Measurements from ENCODE around the gene GOT1.

The GOT1 gene

GRCh38 chr10:99430451-99431189 lies at the start of gene GOT1:
TSS of gene GOT1 (minus strand) at chr10:99430624. CDS start at chr10:99430565, 59 bp downstream.
- no peak for TF ChIP-seq CTCF (conservative IDR thresholded peaks at IDR 0.05; ENCODE audit: low read depth)
- ChIA-PET POLR2A (ENCODE audit: low non-redundant PET) (interaction anchor here (0.6 to 1.6 kb wide), 4 partner anchors 10 to 608 kb away, joined by 3 to 4 read pairs (median 4); partner anchors contain the start of gene SLC25A28), CTCF (interaction anchor here (0.5 to 1.4 kb wide), 5 partner anchors 47 to 1385 kb away, joined by 3 to 4 read pairs (median 3); no protein-coding TSS in a partner anchor)
- DNase-seq (ENCODE audit: low spot score) = peak; percentile 100
- peak within 1 kb of the TSS; percentile 99 for H3K27ac ChIP-seq

- no peak overlapping the region for H3K27ac ChIP-seq
- CTCF ChIA-PET = no interaction called here
- no peak for TF ChIP-seq CTCF (conservative IDR thresholded peaks at IDR 0.05; ENCODE audit: low read depth)
- no peak for DNase-seq (ENCODE audit: low spot score)
- POLR2A ChIA-PET (ENCODE audit: low non-redundant PET) = no interaction called here
Observed at GRCh38 chr10:99470327-99470726, 39.9 kb upstream of the GOT1 start.

- no peak for DNase-seq (ENCODE audit: low spot score)
- ChIA-PET POLR2A (ENCODE audit: low non-redundant PET) (no interaction called here), CTCF (interaction anchor here (0.7 kb wide), 1 partner anchor 16 kb away, joined by 3 read pairs; no protein-coding TSS in a partner anchor)
- H3K27ac ChIP-seq = no peak overlapping the region
- TF ChIP-seq CTCF (conservative IDR thresholded peaks at IDR 0.05; ENCODE audit: low read depth) = no peak
Observed at GRCh38 chr10:99467236-99467999, 37.0 kb upstream of the GOT1 start.

GRCh38 chr10:99466632-99467223 lies 36.3 kb upstream of the GOT1 start:
- CTCF ChIA-PET = interaction anchor here (0.7 to 0.8 kb wide), 2 partner anchors 15 to 146 kb away, joined by 3 read pairs; no protein-coding TSS in a partner anchor
- no peak for DNase-seq (ENCODE audit: low spot score)
- H3K27ac ChIP-seq = no peak overlapping the region
- TF ChIP-seq CTCF (conservative IDR thresholded peaks at IDR 0.05; ENCODE audit: low read depth) = no peak
- POLR2A ChIA-PET (ENCODE audit: low non-redundant PET) = no interaction called here

GRCh38 chr10:99461230-99461629 lies 30.8 kb upstream of the GOT1 start:
- POLR2A ChIA-PET (ENCODE audit: low non-redundant PET) = no interaction called here
- CTCF ChIA-PET = interaction anchor here (0.6 kb wide), 1 partner anchor 60 kb away, joined by 3 read pairs; no protein-coding TSS in a partner anchor
- DNase-seq (ENCODE audit: low spot score) = peak; percentile 53

More at GRCh38 chr10:99461230-99461629, 30.8 kb upstream of the GOT1 start:
- H3K27ac ChIP-seq = no peak overlapping the region
- no peak for TF ChIP-seq CTCF (conservative IDR thresholded peaks at IDR 0.05; ENCODE audit: low read depth)
